ENCODE measurements around the gene ME1.

DNA sequence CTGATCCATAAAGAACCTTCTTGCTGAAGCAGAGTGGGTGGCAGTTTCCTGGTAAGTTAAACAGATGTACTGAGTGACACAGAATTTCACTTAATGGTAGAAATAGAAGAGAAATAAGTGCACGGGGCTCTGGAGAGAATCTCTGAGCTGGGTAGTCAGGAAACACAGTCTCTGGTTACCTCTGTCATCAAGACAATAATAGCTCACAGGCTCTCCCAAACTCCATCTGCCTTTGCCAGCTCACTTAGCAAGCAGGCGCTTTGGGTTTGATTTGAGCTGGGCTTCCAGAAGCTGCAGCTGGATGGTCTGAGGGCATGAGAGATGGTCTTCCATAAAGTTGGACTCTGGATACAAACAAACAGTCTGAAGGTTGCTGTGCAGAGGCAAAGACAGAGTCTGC lies 41.9 kb upstream of the ME1 start:
- TF ChIP-seq, protein P1, sequence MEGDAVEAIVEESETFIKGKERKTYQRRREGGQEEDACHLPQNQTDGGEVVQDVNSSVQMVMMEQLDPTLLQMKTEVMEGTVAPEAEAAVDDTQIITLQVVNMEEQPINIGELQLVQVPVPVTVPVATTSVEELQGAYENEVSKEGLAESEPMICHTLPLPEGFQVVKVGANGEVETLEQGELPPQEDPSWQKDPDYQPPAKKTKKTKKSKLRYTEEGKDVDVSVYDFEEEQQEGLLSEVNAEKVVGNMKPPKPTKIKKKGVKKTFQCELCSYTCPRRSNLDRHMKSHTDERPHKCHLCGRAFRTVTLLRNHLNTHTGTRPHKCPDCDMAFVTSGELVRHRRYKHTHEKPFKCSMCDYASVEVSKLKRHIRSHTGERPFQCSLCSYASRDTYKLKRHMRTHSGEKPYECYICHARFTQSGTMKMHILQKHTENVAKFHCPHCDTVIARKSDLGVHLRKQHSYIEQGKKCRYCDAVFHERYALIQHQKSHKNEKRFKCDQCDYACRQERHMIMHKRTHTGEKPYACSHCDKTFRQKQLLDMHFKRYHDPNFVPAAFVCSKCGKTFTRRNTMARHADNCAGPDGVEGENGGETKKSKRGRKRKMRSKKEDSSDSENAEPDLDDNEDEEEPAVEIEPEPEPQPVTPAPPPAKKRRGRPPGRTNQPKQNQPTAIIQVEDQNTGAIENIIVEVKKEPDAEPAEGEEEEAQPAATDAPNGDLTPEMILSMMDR (IDR thresholded peaks at IDR 0.05): no peak
- TF ChIP-seq POLR2A (IDR thresholded peaks at IDR 0.05): no peak
